DOHH2 (cell line): ENCODE data around the gene TMEM45B.

Source experiments
- H3F3A ChIP-seq: fragments of 200-600 bp; sonication (generic), shearing (Covaris generic); 2 replicates; pipeline ENCODE4 v1.6.0; 2016; ENCODE audit warnings: antibody characterized with exemption, mild to moderate bottlenecking; ENCODE audit not compliant: control insufficient read depth, insufficient read depth
- H3K27ac ChIP-seq: fragments of 200-600 bp; sonication (generic); 2 replicates; pipeline ENCODE4 v1.5.1; 2014; ENCODE audit warnings: low read depth, mild to moderate bottlenecking, low read length, moderate library complexity
- H3K27me3 ChIP-seq: fragments of 200-600 bp; sonication (generic); 2 replicates; pipeline ENCODE4 v1.6.1; 2014; ENCODE audit warnings: mild to moderate bottlenecking, low read length, mixed read lengths; ENCODE audit not compliant: control insufficient read depth
- H3K36me3 ChIP-seq: fragments of 200-600 bp; sonication (generic); 2 replicates; pipeline ENCODE4 v1.6.1; 2014; ENCODE audit warnings: mild to moderate bottlenecking, low read length, moderate library complexity, mixed read lengths; ENCODE audit not compliant: control insufficient read depth
- H3K4me1 ChIP-seq: fragments of 200-600 bp; sonication (generic); 2 replicates; pipeline ENCODE4 v1.6.1; 2014; ENCODE audit warnings: mild to moderate bottlenecking, low read length, mixed read lengths; ENCODE audit not compliant: control insufficient read depth
- H3K4me2 ChIP-seq: fragments of 200-600 bp; sonication (generic); 2 replicates; pipeline ENCODE4 v1.6.0; 2014; ENCODE audit warnings: mild to moderate bottlenecking, low read length, moderate library complexity
- H3K4me3 ChIP-seq: fragments of 200-600 bp; sonication (generic); 2 replicates; pipeline ENCODE4 v1.5.1; 2014; ENCODE audit warnings: mild to moderate bottlenecking, low read length, mixed read lengths
- H3K79me2 ChIP-seq: fragments of 200-600 bp; sonication (generic); 2 replicates; pipeline ENCODE4 v1.6.1; 2014; ENCODE audit warnings: mild to moderate bottlenecking, low read length, mixed read lengths; ENCODE audit not compliant: control insufficient read depth
- H3K9me2 ChIP-seq: fragments of 200-600 bp; sonication (generic); replicated peaks from 2 replicates; pipeline ENCODE4 v1.6.1; 2014; ENCODE audit warnings: mild to moderate bottlenecking, low read length, mixed read lengths; ENCODE audit not compliant: control insufficient read depth
- H3K9me3 ChIP-seq: fragments of 200-600 bp; sonication (generic); 2 replicates; pipeline ENCODE4 v1.6.1; 2014; ENCODE audit warnings: antibody characterized with exemption, low read length, mixed read lengths; ENCODE audit not compliant: control insufficient read depth, insufficient read depth
- H4K20me1 ChIP-seq: fragments of 200-600 bp; sonication (generic); 2 replicates; pipeline ENCODE4 v1.6.0; 2014; ENCODE audit warnings: low read depth, mild to moderate bottlenecking, antibody characterized with exemption, low read length, moderate library complexity; ENCODE audit not compliant: control insufficient read depth, insufficient read depth
- EZH2phosphoT487 ChIP-seq: fragments of 200-600 bp; sonication (generic); IDR thresholded peaks from 2 replicates; pipeline ENCODE4 v1.6.1; 2017; ENCODE audit warnings: borderline replicate concordance, mild to moderate bottlenecking, antibody characterized with exemption, low read length, moderate library complexity, mixed read lengths
- TF ChIP-seq, protein P1 (sequence below): fragments of 200-600 bp; sonication (generic); IDR thresholded peaks from one replicate; pipeline ENCODE4 v1.5.1; 2014; ENCODE audit warnings: antibody characterized with exemption, mild to moderate bottlenecking, low read depth, low read length; ENCODE audit not compliant: poor library complexity, severe bottlenecking

The TMEM45B gene

DNA sequence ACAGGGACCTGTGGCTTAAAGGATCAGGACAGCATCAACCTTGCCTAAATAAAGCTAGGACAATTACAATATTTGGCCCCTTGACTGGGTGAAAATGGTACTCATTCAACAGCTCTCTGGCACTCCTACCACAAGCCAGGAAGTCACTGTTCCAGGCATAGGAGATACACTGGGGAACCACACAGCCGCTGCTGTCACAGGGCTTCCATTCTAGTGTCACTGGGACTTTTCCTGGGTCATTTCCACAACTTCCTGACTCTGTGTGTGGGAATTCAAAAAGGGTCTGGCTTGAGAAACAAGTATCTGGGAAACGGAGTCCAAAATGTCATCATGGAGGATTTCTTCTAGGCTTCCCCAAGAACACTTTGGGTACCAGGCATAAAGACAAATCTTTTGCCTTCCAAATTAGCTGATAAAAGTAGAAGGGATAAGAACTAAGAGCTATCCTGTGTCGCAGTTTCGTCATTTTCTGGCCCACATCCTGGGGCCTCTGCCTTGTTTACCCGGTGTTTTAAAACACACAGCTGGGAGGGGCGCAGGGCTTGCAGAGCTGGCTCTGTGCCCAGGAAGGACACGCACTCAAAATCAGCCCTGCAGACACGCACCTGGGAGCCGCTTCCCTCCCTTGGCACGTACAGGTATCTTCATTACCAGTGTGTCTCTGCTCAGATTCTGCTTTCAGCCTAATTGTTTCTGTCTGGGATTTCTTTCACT lies 38.0 kb downstream of the TMEM45B start:
- Histone ChIP-seq H3K36me3 (no peaks in the 10 kb centered on the region), H3K9me2 (no peaks in the 10 kb centered on the region), H3K4me3 (peak overlapping the region; percentile 2; the same call in 1 of the 2 replicates), H3K4me2 (peak overlapping the region; percentile 23), H4K20me1 (no peaks in the 10 kb centered on the region), H3K27ac (no peak overlapping the region), H3K9me3 (no peaks in the 10 kb centered on the region), H3K79me2 (no peaks in the 10 kb centered on the region), H3F3A (no peaks in the 10 kb centered on the region), H3K27me3 (no peaks in the 10 kb centered on the region), H3K4me1 (peaks cover 13% of the 10 kb centered on the region)
- TF ChIP-seq, protein P1, sequence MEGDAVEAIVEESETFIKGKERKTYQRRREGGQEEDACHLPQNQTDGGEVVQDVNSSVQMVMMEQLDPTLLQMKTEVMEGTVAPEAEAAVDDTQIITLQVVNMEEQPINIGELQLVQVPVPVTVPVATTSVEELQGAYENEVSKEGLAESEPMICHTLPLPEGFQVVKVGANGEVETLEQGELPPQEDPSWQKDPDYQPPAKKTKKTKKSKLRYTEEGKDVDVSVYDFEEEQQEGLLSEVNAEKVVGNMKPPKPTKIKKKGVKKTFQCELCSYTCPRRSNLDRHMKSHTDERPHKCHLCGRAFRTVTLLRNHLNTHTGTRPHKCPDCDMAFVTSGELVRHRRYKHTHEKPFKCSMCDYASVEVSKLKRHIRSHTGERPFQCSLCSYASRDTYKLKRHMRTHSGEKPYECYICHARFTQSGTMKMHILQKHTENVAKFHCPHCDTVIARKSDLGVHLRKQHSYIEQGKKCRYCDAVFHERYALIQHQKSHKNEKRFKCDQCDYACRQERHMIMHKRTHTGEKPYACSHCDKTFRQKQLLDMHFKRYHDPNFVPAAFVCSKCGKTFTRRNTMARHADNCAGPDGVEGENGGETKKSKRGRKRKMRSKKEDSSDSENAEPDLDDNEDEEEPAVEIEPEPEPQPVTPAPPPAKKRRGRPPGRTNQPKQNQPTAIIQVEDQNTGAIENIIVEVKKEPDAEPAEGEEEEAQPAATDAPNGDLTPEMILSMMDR: no peak
- no peak for TF ChIP-seq EZH2phosphoT487

DNA sequence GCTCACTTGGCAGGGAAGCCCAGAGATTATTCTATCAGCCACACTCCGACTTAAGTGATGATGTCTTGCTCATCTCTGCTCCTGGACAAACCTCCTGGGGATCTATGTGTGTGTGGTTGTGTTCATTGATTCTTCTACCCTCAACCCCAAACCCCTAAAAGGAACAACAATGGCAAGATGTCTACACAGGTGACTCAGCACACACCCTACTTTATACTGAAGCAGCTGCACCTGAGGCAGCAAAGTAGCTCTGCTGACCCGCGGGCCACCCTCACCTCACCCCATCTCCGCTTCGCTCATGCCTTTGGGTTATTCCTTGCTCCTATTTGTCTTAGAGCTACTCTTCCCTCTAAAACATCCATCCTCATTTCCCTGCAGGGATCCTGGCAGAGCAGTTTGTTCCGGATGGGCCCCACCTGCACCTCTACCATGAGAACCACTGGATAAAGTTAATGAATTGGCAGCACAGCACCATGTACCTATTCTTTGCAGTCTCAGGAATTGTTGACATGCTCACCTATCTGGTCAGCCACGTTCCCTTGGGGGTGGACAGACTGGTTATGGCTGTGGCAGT lies 38.7 kb downstream of the TMEM45B start:
- Histone ChIP-seq H3K36me3 (no peaks in the 10 kb centered on the region), H3F3A (no peaks in the 10 kb centered on the region), H3K27me3 (no peaks in the 10 kb centered on the region), H3K4me1 (peaks cover 13% of the 10 kb centered on the region), H3K9me2 (no peaks in the 10 kb centered on the region), H3K79me2 (no peaks in the 10 kb centered on the region), H3K9me3 (no peaks in the 10 kb centered on the region), H3K4me3 (no peak overlapping the region; the same call in 1 of the 2 replicates), H4K20me1 (no peaks in the 10 kb centered on the region), H3K27ac (no peak overlapping the region), H3K4me2 (0 out of 2 replicates have a peak overlapping the region, but pooled peaks have one; percentile 23)
- TF ChIP-seq EZH2phosphoT487: no peak
- TF ChIP-seq, protein P1: no peak

GRCh38 chr11:129855086-129855485 lies 39.4 kb downstream of the TMEM45B start:
- H3K79me2 ChIP-seq: no peaks in the 10 kb centered on the region
- H3K9me2 ChIP-seq: no peaks in the 10 kb centered on the region
- no peak overlapping the region for H3K27ac ChIP-seq
- no peak for TF ChIP-seq EZH2phosphoT487
- TF ChIP-seq, protein P1: no peak
- no peaks in the 10 kb centered on the region for H4K20me1 ChIP-seq
- H3K4me2 ChIP-seq: no peak overlapping the region
- peaks cover 3% of the 10 kb centered on the region; the same call in 1 of the 2 replicates for H3K36me3 ChIP-seq
- no peaks in the 10 kb centered on the region for H3K9me3 ChIP-seq
- no peaks in the 10 kb centered on the region for H3F3A ChIP-seq
- H3K27me3 ChIP-seq: no peaks in the 10 kb centered on the region
- peaks cover 13% of the 10 kb centered on the region for H3K4me1 ChIP-seq
- H3K4me3 ChIP-seq: no peak overlapping the region
